NT2/D1 (cell line): ENCODE data around the gene DPYSL5.

Experiments
- SUZ12 ChIP-seq: IDR thresholded peaks from 2 replicates; pipeline ENCODE4 v1.6.1; 2011; ENCODE audit not compliant: insufficient read length, insufficient read depth; ENCODE audit errors: extremely low read depth
- YY1 ChIP-seq: IDR thresholded peaks from 2 replicates; pipeline ENCODE4 v1.6.1; 2011; ENCODE audit not compliant: insufficient read length, insufficient read depth
- ZNF274 ChIP-seq: IDR thresholded peaks from 2 replicates; pipeline ENCODE4 v1.6.1; 2011; ENCODE audit warnings: mild to moderate bottlenecking, low read depth, low read length

DNA sequence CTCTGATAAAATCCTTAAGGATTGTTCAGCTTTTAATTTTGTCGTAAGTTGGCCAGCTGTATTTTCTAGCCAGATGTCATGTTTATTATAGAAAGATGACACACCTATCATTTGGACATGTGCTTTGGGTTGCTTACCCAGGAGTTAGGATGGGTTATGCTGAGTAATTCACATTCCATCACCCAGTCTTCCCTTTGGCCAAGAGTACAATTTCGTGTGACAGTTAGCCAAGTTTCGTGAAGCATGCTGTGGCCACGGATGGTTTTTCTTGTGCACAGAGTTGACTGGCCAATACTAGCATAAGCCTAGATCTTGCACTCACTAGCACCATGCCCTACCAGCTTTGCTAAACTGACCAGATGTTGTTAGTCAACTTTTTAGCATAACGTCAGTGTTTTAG is 128.3 kb downstream of the DPYSL5 start:
- TF ChIP-seq YY1 (no peak), SUZ12 (no peak), ZNF274 (no peak)
